ENCODE results near the gene PUS1.

Gene PUS1

DNA sequence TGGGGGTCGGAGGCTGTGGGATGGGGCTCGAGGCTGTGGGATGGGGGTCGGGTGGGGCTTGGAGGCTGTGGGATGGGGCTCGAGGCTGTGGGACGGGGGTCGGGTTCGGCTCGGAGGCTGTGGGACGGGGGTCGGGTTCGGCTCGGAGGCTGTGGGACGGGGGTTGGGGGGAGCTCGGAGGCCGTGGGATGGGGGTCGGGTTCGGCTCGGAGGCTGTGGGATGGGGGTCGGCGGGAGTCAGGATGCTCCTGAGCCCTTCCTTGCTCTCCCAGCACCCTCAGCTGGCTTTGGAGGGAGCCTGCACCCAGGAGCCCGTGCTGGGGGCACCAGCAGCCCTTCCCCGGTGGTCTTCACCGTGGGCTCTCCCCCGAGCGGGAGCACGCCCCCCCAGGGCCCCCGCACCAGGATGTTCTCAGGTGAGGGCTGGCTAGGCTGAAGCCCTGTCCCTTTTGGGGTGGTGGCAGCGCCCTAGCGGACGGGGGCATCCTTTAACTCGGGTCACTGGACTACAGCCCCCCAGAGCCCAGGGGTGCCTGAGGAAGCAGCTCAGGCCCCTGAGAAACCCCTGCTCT is 11.9 kb upstream of the PUS1 start:
- Histone ChIP-seq H3K9me3 (ENCODE audit: control insufficient read depth, low read length) (no peaks in the 10 kb centered on the region), H3K36me3 (ENCODE audit: control insufficient read depth, insufficient read depth, low read length) (peaks cover 38% of the 10 kb centered on the region), H3K27me3 (replicated peaks; ENCODE audit: control insufficient read depth, insufficient read depth, low read length, poor library complexity, severe bottlenecking) (no peaks in the 10 kb centered on the region), H3K4me3 (ENCODE audit: insufficient read depth, low read depth, low read length, poor library complexity, severe bottlenecking) (no peak overlapping the region), H3K4me1 (ENCODE audit: control insufficient read depth, insufficient read depth, low read length, poor library complexity, severe bottlenecking) (no peaks in the 10 kb centered on the region), H3K27ac (ENCODE audit: insufficient read depth, low read length, poor library complexity, severe bottlenecking) (no peak overlapping the region)
- DNase-seq, result no peak

GRCh38 chr12:131917711-131918306 is 11.3 kb upstream of the PUS1 start:
- DNase-seq, result no peak

DNA sequence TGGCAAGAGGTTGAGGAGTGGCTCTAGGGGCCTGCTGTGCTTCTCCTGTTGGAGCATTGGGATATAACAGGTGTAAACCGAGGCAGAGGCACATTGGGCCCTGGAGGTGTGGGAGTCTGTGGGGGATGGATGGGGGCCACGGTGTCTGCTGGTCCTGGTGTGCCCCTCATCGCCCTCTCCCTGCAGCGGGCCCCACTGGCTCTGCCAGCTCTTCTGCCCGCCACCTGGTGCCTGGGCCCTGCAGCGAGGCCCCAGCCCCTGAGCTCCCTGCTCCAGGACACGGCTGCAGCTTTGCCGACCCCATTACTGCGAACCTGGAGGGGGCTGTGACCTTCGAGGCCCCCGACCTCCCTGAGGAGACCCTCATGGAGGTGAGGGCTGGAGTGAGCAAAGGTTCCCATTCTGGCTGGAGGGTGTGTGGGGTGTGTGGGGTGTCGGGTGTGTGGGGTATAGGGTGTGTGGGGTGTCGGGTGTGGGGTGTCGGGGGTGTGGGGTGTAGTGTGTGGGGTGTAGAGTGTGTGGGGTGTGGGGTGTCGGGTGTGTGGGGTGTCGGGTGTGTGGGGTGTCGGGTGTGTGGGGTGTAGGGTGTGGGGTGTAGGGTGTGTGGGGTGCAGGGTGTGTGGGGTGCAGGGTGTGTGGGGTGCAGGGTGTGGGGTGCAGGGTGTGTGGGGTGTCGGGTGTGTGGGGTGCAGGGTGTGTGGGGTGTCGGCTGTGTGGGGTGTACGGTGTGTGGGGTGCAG is 10.6 kb upstream of the PUS1 start:
- no peak for DNase-seq
- Histone ChIP-seq H3K27ac (ENCODE audit: insufficient read depth, low read length, poor library complexity, severe bottlenecking) (no peak overlapping the region), H3K9me3 (ENCODE audit: control insufficient read depth, low read length) (no peaks in the 10 kb centered on the region), H3K27me3 (replicated peaks; ENCODE audit: control insufficient read depth, insufficient read depth, low read length, poor library complexity, severe bottlenecking) (no peaks in the 10 kb centered on the region), H3K4me1 (ENCODE audit: control insufficient read depth, insufficient read depth, low read length, poor library complexity, severe bottlenecking) (no peaks in the 10 kb centered on the region), H3K36me3 (ENCODE audit: control insufficient read depth, insufficient read depth, low read length) (peaks cover 31% of the 10 kb centered on the region), H3K4me3 (ENCODE audit: insufficient read depth, low read depth, low read length, poor library complexity, severe bottlenecking) (no peak overlapping the region)

More at GRCh38 chr12:131917711-131918306, 11.3 kb upstream of the PUS1 start:
- Histone ChIP-seq H3K27ac (ENCODE audit: insufficient read depth, low read length, poor library complexity, severe bottlenecking) (no peak overlapping the region), H3K9me3 (ENCODE audit: control insufficient read depth, low read length) (no peaks in the 10 kb centered on the region), H3K36me3 (ENCODE audit: control insufficient read depth, insufficient read depth, low read length) (peaks cover 34% of the 10 kb centered on the region), H3K27me3 (replicated peaks; ENCODE audit: control insufficient read depth, insufficient read depth, low read length, poor library complexity, severe bottlenecking) (no peaks in the 10 kb centered on the region), H3K4me1 (ENCODE audit: control insufficient read depth, insufficient read depth, low read length, poor library complexity, severe bottlenecking) (no peaks in the 10 kb centered on the region), H3K4me3 (ENCODE audit: insufficient read depth, low read depth, low read length, poor library complexity, severe bottlenecking) (no peak overlapping the region)

DNA sequence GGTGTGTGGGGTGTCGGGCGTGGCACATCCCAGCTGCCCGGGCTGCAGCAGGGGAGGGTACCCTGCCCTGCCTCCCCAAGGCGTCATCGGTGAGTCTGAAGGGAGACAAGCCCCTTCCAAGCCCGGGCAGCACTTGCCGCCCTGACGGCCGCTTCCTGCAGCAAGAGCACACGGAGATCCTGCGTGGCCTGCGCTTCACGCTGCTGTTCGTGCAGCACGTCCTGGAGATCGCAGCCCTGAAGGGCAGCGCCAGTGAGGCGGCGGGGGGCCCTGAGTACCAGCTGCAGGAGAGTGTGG is 10.1 kb upstream of the PUS1 start:
- Histone ChIP-seq H3K36me3 (ENCODE audit: control insufficient read depth, insufficient read depth, low read length) (peaks cover 26% of the 10 kb centered on the region), H3K27ac (ENCODE audit: insufficient read depth, low read length, poor library complexity, severe bottlenecking) (no peak overlapping the region), H3K9me3 (ENCODE audit: control insufficient read depth, low read length) (no peaks in the 10 kb centered on the region), H3K4me3 (ENCODE audit: insufficient read depth, low read depth, low read length, poor library complexity, severe bottlenecking) (no peak overlapping the region), H3K27me3 (replicated peaks; ENCODE audit: control insufficient read depth, insufficient read depth, low read length, poor library complexity, severe bottlenecking) (no peaks in the 10 kb centered on the region), H3K4me1 (ENCODE audit: control insufficient read depth, insufficient read depth, low read length, poor library complexity, severe bottlenecking) (no peaks in the 10 kb centered on the region)
- no peak for DNase-seq

GRCh38 chr12:131919366-131920156 is 9.5 kb upstream of the PUS1 start:
- DNase-seq, result no peak
- peaks cover 20% of the 10 kb centered on the region for H3K36me3 ChIP-seq (ENCODE audit: control insufficient read depth, insufficient read depth, low read length)

GRCh38 chr12:131920157-131920508 is 8.9 kb upstream of the PUS1 start:
- H3K9me3 ChIP-seq (ENCODE audit: control insufficient read depth, low read length), result no peaks in the 10 kb centered on the region
- no peak overlapping the region for H3K4me3 ChIP-seq (ENCODE audit: insufficient read depth, low read depth, low read length, poor library complexity, severe bottlenecking)
- H3K4me1 ChIP-seq (ENCODE audit: control insufficient read depth, insufficient read depth, low read length, poor library complexity, severe bottlenecking), result no peaks in the 10 kb centered on the region
- H3K27ac ChIP-seq (ENCODE audit: insufficient read depth, low read length, poor library complexity, severe bottlenecking), result no peak overlapping the region
- DNase-seq, result no peak
- H3K27me3 ChIP-seq (replicated peaks; ENCODE audit: control insufficient read depth, insufficient read depth, low read length, poor library complexity, severe bottlenecking), result no peaks in the 10 kb centered on the region
- H3K36me3 ChIP-seq (ENCODE audit: control insufficient read depth, insufficient read depth, low read length), result peaks cover 16% of the 10 kb centered on the region

More at GRCh38 chr12:131919366-131920156, 9.5 kb upstream of the PUS1 start:
- Histone ChIP-seq H3K27me3 (replicated peaks; ENCODE audit: control insufficient read depth, insufficient read depth, low read length, poor library complexity, severe bottlenecking) (no peaks in the 10 kb centered on the region), H3K4me3 (ENCODE audit: insufficient read depth, low read depth, low read length, poor library complexity, severe bottlenecking) (no peak overlapping the region), H3K4me1 (ENCODE audit: control insufficient read depth, insufficient read depth, low read length, poor library complexity, severe bottlenecking) (no peaks in the 10 kb centered on the region), H3K9me3 (ENCODE audit: control insufficient read depth, low read length) (no peaks in the 10 kb centered on the region), H3K27ac (ENCODE audit: insufficient read depth, low read length, poor library complexity, severe bottlenecking) (no peak overlapping the region)

DNA sequence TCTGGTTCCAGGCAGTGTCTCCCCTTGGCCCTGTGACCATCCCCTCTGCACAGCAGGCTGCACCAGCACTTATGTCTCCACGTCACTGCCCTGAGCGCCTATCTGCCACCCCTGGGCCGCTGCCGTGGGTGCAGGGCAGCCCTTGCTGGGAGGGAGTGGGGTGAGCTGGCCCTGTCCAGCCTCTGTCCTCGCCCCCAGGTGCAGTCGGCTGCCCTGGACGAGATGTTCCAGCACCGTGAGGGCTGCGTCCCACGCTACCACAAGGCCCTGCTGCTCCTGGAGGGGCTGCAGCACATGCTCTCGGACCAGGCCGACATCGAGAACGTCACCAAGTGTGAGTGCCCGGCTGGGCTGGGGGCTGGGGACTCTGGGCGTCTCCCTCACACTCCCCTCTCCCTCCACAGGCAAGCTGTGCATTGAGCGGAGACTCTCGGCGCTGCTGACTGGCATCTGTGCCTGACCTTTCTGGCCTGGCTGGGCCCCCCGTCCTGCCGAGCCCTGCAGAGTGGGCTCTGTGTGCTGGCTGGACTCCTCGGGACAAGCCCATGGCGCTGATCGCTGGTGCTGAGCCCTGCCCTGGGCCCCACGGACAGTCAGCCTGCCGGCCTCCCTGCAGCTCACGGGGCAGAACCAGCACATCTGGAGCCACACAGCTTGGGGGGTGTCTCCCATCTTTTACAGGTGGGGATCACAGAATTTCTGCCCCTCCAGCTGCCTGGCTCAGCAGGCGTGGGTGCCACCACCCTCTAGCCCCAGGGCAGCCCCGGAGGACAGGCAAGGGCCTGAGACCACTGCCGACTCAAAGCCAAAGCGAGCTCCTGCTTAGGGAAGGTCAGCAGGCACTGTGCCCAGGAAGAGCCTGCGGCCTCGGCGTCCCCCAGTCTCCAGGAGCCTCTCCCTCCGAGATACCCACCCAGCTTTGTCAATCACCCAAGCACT is 7.9 kb upstream of the PUS1 start:
- DNase-seq, result no peak
- no peak overlapping the region for H3K27ac ChIP-seq (ENCODE audit: insufficient read depth, low read length, poor library complexity, severe bottlenecking)
- H3K36me3 ChIP-seq (ENCODE audit: control insufficient read depth, insufficient read depth, low read length), result peaks cover 6% of the 10 kb centered on the region
- no peak overlapping the region for H3K4me3 ChIP-seq (ENCODE audit: insufficient read depth, low read depth, low read length, poor library complexity, severe bottlenecking)
- no peaks in the 10 kb centered on the region for H3K9me3 ChIP-seq (ENCODE audit: control insufficient read depth, low read length)
- H3K4me1 ChIP-seq (ENCODE audit: control insufficient read depth, insufficient read depth, low read length, poor library complexity, severe bottlenecking), result no peaks in the 10 kb centered on the region
- H3K27me3 ChIP-seq (replicated peaks; ENCODE audit: control insufficient read depth, insufficient read depth, low read length, poor library complexity, severe bottlenecking), result no peaks in the 10 kb centered on the region

DNA sequence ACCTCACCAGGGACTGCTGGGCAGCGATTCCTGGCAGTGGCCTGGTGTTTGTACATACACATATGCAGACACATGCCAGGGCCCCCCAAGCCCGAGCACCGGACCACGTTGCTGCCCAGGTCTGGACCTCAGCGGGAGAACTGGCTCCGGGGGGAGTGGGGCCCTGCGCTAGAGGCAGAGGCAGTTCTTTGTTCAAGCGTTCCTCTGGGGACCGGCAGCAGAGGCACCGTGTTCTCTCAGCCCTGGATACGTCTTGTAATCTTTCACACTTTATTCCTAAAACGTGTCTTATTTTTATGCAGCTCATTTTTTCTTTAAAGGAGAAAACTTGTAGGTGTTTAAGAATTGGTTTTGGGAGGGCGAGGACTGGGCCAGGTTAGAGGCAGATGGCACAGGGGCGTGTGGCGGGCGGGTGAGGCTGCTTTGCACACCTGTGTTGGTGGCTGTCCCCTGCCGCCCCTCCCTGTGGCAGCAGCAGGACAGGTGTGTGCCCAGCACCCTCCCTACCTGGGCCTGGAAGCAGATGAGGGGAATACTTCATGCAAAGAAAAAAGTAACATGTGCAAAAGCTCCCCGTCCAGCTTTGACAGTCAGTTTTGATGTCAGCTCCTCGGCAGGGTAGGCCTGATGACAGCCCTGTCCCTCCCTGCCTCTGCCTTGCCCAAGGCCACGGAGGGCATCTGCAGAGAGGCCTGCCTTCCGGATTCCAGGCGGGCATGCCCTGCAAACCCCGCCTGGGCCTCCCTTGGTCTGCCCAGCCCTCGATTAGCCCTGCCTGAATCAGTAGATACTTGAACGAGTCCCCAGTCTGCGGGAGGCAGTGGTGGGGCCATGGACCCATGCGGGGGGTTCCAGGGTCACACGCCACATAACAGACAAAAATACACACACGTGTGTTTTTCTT is 7.0 kb upstream of the PUS1 start:
- DNase-seq, result no peak
- no peaks in the 10 kb centered on the region for H3K9me3 ChIP-seq (ENCODE audit: control insufficient read depth, low read length)
- no peaks in the 10 kb centered on the region for H3K27me3 ChIP-seq (replicated peaks; ENCODE audit: control insufficient read depth, insufficient read depth, low read length, poor library complexity, severe bottlenecking)
- no peaks in the 10 kb centered on the region for H3K36me3 ChIP-seq (ENCODE audit: control insufficient read depth, insufficient read depth, low read length)
- no peaks in the 10 kb centered on the region for H3K4me1 ChIP-seq (ENCODE audit: control insufficient read depth, insufficient read depth, low read length, poor library complexity, severe bottlenecking)
- H3K4me3 ChIP-seq (ENCODE audit: insufficient read depth, low read depth, low read length, poor library complexity, severe bottlenecking), result no peak overlapping the region
- H3K27ac ChIP-seq (ENCODE audit: insufficient read depth, low read length, poor library complexity, severe bottlenecking), result no peak overlapping the region

- Histone ChIP-seq H3K4me1 (ENCODE audit: control insufficient read depth, insufficient read depth, low read length, poor library complexity, severe bottlenecking) (no peaks in the 10 kb centered on the region), H3K27ac (ENCODE audit: insufficient read depth, low read length, poor library complexity, severe bottlenecking) (no peak overlapping the region), H3K9me3 (ENCODE audit: control insufficient read depth, low read length) (no peaks in the 10 kb centered on the region), H3K36me3 (ENCODE audit: control insufficient read depth, insufficient read depth, low read length) (no peaks in the 10 kb centered on the region), H3K4me3 (ENCODE audit: insufficient read depth, low read depth, low read length, poor library complexity, severe bottlenecking) (no peak overlapping the region), H3K27me3 (replicated peaks; ENCODE audit: control insufficient read depth, insufficient read depth, low read length, poor library complexity, severe bottlenecking) (no peaks in the 10 kb centered on the region)
- no peak for DNase-seq
These were observed 6.3 kb upstream of the PUS1 start for GRCh38 chr12:131922772-131923171.
